H1 (cell line): ENCODE results near the gene ANXA2R. TPM values are rescaled to one million over a fixed set of nuclear protein-coding genes. Genes with fewer than 3 reads are reported as not detected.
A peak's percentile ranks its signal among the peaks of the same experiment; 100 is the strongest.

Experiments
- CTCF ChIA-PET: fragments of 300-600 bp; sonication (Branson Sonifier 250); formaldehyde crosslinking; loops from one replicate; lab custom pipeline; 2021; ENCODE audit not compliant: partially characterized antibody; lab: Charles Lee
- POLR2A ChIA-PET: fragments of 300-600 bp; sonication (Branson Sonifier 250); formaldehyde crosslinking; loops from one replicate; lab custom pipeline; 2021; ENCODE audit warnings: inconsistent platforms; ENCODE audit not compliant: partially characterized antibody; lab: Charles Lee
- DNase-seq, 2 experiments: peaks; one replicate each; pipeline versions ENCODE4 v3.0.0 to v3.0.0-alpha.2; 2010 to 2022; ENCODE audit warnings: low spot score in 2 of 2, low read depth in 1 of 2, mixed read lengths in 1 of 2
- FAIRE-seq: peaks from 2 replicates; lab custom pipeline; 2011; peaks lifted over from hg19 to GRCh38; lab: Jason Lieb, UNC
- H2AFZ ChIP-seq: 2 replicates; pipeline ENCODE4 v1.8.1; 2012; ENCODE audit warnings: low read length, inconsistent platforms
- H2AK5ac ChIP-seq: 2 replicates; pipeline ENCODE4 v1.6.1; 2013; ENCODE audit warnings: low read depth, low read length
- H2BK120ac ChIP-seq: replicated peaks from 2 replicates; pipeline ENCODE3; 2013; ENCODE audit warnings: low read depth, low read length, inconsistent platforms
- H2BK12ac ChIP-seq: 2 replicates; pipeline ENCODE4 v1.6.1; 2013; ENCODE audit warnings: low read depth, low read length
- H2BK15ac ChIP-seq: 2 replicates; pipeline ENCODE4 v1.6.1; 2013; ENCODE audit warnings: low read length
- H2BK20ac ChIP-seq: 2 replicates; pipeline ENCODE4 v1.6.1; 2013; ENCODE audit warnings: low read length
- H2BK5ac ChIP-seq: 2 replicates; pipeline ENCODE4 v1.6.1; 2013; ENCODE audit warnings: low read depth, low read length
- H3K14ac ChIP-seq: 2 replicates; pipeline ENCODE4 v1.6.1; 2013; ENCODE audit warnings: inconsistent platforms; ENCODE audit not compliant: insufficient read length
- H3K18ac ChIP-seq: 2 replicates; pipeline ENCODE4 v1.6.1; 2013; ENCODE audit warnings: low read length; ENCODE audit errors: extremely low read depth
- H3K23ac ChIP-seq: 2 replicates; pipeline ENCODE4 v1.6.1; 2013; ENCODE audit warnings: inconsistent platforms; ENCODE audit not compliant: insufficient read length
- H3K23me2 ChIP-seq: 2 replicates; pipeline ENCODE4 v1.6.1; 2013; ENCODE audit warnings: low read depth, low read length
- H3K27ac ChIP-seq: 2 replicates; pipeline ENCODE4 v1.6.1; 2011; ENCODE audit warnings: low read depth, low read length, inconsistent platforms
- H3K27me3 ChIP-seq, 4 experiments: replicated peaks in 1 of 4; 1 replicate in 1 of 4; 2 replicates in 3 of 4; pipeline versions ENCODE4 v1.6.1 to v1.8.1; 2011 to 2013; ENCODE audit warnings: low read length in 3 of 4, mild to moderate bottlenecking in 3 of 4, inconsistent platforms in 2 of 4, mixed read lengths in 2 of 4, moderate library complexity in 1 of 4; ENCODE audit not compliant: control insufficient read depth in 3 of 4, insufficient read depth in 3 of 4; ENCODE audit errors: extremely low read depth in 1 of 4
- H3K36me3 ChIP-seq, 4 experiments: 2 replicates each; pipeline versions ENCODE4 v1.6.1 to v1.8.1; 2011 to 2013; ENCODE audit warnings: mild to moderate bottlenecking in 4 of 4, low read length in 3 of 4, moderate library complexity in 2 of 4, control low read depth in 1 of 4, inconsistent platforms in 1 of 4; ENCODE audit not compliant: insufficient read depth in 4 of 4, control insufficient read depth in 2 of 4
- H3K4ac ChIP-seq: replicated peaks from 2 replicates; pipeline ENCODE3; 2013; ENCODE audit warnings: low read length, low read depth, mixed read lengths, inconsistent platforms; ENCODE audit not compliant: insufficient read length
- H3K4me1 ChIP-seq, 4 experiments: replicated peaks in 1 of 4; 1 replicate in 1 of 4; 2 replicates in 3 of 4; pipeline versions ENCODE4 v1.6.1 to v1.8.1; 2011 to 2013; ENCODE audit warnings: low read length in 3 of 4, inconsistent platforms in 2 of 4, mixed read lengths in 1 of 4; ENCODE audit not compliant: insufficient read depth in 4 of 4, control insufficient read depth in 3 of 4
- H3K4me2 ChIP-seq, 2 experiments: 2 replicates each; pipeline versions ENCODE4 v1.6.1 to v1.8.1; 2011 to 2013; ENCODE audit warnings: low read depth in 2 of 2, low read length in 2 of 2, control low read depth in 1 of 2, inconsistent platforms in 1 of 2, mild to moderate bottlenecking in 1 of 2; ENCODE audit not compliant: insufficient read depth in 1 of 2
- H3K4me3 ChIP-seq, 4 experiments: fragments of 200-600, 300-600 bp in 1 of 4; sonication (generic), shearing (Covaris generic), sonication (Bioruptor Twin) in 1 of 4; 2 replicates each; pipeline versions ENCODE4 v1.5.1 to v1.8.1; 2011 to 2016; ENCODE audit warnings: low read length in 4 of 4, low read depth in 3 of 4, control low read depth in 2 of 4, inconsistent platforms in 2 of 4, mild to moderate bottlenecking in 2 of 4, mixed read lengths in 1 of 4, moderate library complexity in 1 of 4; ENCODE audit not compliant: insufficient read depth in 2 of 4; ENCODE audit errors: extremely low read depth in 1 of 4
- H3K56ac ChIP-seq: replicated peaks from 2 replicates; pipeline ENCODE3; 2013; ENCODE audit warnings: low read depth, mild to moderate bottlenecking, mixed read lengths, low read length, inconsistent platforms; ENCODE audit not compliant: insufficient read length
- H3K79me1 ChIP-seq: 2 replicates; pipeline ENCODE4 v1.6.1; 2013; ENCODE audit warnings: low read depth, low read length, control low read depth
- H3K79me2 ChIP-seq, 2 experiments: 2 replicates each; pipeline versions ENCODE4 v1.6.1 to v1.8.1; 2012 to 2013; ENCODE audit warnings: low read length in 2 of 2, mild to moderate bottlenecking in 2 of 2, inconsistent platforms in 1 of 2; ENCODE audit not compliant: insufficient read depth in 2 of 2, control insufficient read depth in 1 of 2
- H3K9ac ChIP-seq, 4 experiments: replicated peaks in 1 of 4; 1 replicate in 1 of 4; 2 replicates in 3 of 4; pipeline versions ENCODE4 v1.6.1 to v1.8.1; 2011 to 2013; ENCODE audit warnings: low read depth in 3 of 4, low read length in 3 of 4, control low read depth in 2 of 4, mild to moderate bottlenecking in 2 of 4, moderate library complexity in 2 of 4, inconsistent platforms in 1 of 4; ENCODE audit errors: extremely low read depth in 1 of 4
- H3K9me3 ChIP-seq, 2 experiments: 2 replicates each; pipeline versions ENCODE4 v1.6.1 to v1.8.1; 2012 to 2013; ENCODE audit warnings: mild to moderate bottlenecking in 2 of 2, moderate library complexity in 2 of 2, control low read depth in 1 of 2, inconsistent platforms in 1 of 2, low read depth in 1 of 2, low read length in 1 of 2, mixed read lengths in 1 of 2; ENCODE audit not compliant: insufficient read depth in 2 of 2
- H4K20me1 ChIP-seq, 2 experiments: replicated peaks in 1 of 2; 2 replicates each; pipeline versions ENCODE3 to v1.8.1; 2011 to 2013; ENCODE audit warnings: inconsistent platforms in 2 of 2, low read length in 2 of 2, mild to moderate bottlenecking in 1 of 2; ENCODE audit not compliant: insufficient read depth in 2 of 2, control insufficient read depth in 1 of 2
- H4K5ac ChIP-seq: 2 replicates; pipeline ENCODE4 v1.6.1; 2013; ENCODE audit warnings: low read length, low read depth, mixed read lengths, inconsistent platforms; ENCODE audit not compliant: insufficient read length
- H4K8ac ChIP-seq: 2 replicates; pipeline ENCODE4 v1.8.0; 2013; ENCODE audit warnings: mild to moderate bottlenecking, moderate library complexity, low read length, inconsistent platforms; ENCODE audit not compliant: insufficient read depth; ENCODE audit errors: extremely low read depth
- H4K91ac ChIP-seq: replicated peaks from 2 replicates; pipeline ENCODE3; 2013; ENCODE audit warnings: low read length, mixed read lengths, inconsistent platforms; ENCODE audit not compliant: insufficient read length
- CTCF ChIP-seq, 3 experiments: IDR thresholded peaks; 1 replicate in 2 of 3; 2 replicates in 1 of 3; pipeline versions ENCODE4 v1.5.1 to v1.6.1; 2011; ENCODE audit warnings: low read length in 3 of 3, mild to moderate bottlenecking in 3 of 3, inconsistent platforms in 2 of 3, low read depth in 1 of 3, moderate library complexity in 1 of 3; ENCODE audit not compliant: insufficient read depth in 1 of 3; ENCODE audit errors: control extremely low read depth in 1 of 3
- NANOG ChIP-seq: IDR thresholded peaks from 2 replicates; pipeline ENCODE4 v1.6.1; 2011; ENCODE audit warnings: low read length, low read depth, mild to moderate bottlenecking, inconsistent platforms; ENCODE audit not compliant: insufficient read depth, poor library complexity, severe bottlenecking
- RAD21 ChIP-seq, 2 experiments: IDR thresholded peaks in 1 of 2; conservative IDR thresholded peaks in 1 of 2; 2 replicates each; pipeline ENCODE4 v1.6.1; 2011; ENCODE audit warnings: low read depth in 2 of 2, low read length in 2 of 2, improper control_type of control experiment in 1 of 2, inconsistent platforms in 1 of 2, mild to moderate bottlenecking in 1 of 2, moderate library complexity in 1 of 2
- YY1 ChIP-seq: IDR thresholded peaks from 2 replicates; pipeline ENCODE4 v1.6.1; 2011; ENCODE audit warnings: low read depth, mild to moderate bottlenecking, low read length
- WGBS, 2 experiments: shearing (Covaris generic) in 1 of 2; methylation state at CpG; one replicate each; pipeline versions ENCODE4 v1.1.6 to v1.1.7; 2013 to 2015; ENCODE audit warnings: low lambda C conversion rate in 2 of 2, mixed read lengths in 2 of 2, inconsistent platforms in 1 of 2, low coverage in 1 of 2, missing lambda C conversion rate in 1 of 2; ENCODE audit not compliant: insufficient replicate concordance in 2 of 2, insufficient coverage in 1 of 2, insufficient read length in 1 of 2; ENCODE audit errors: extremely low coverage in 1 of 2, missing lambda C conversion rate in 1 of 2; 5-methylcytosine and 5-hydroxymethylcytosine counted together
- polyA plus RNA-seq, 7 experiments: library from polyadenylated mRNA; depleted of rRNA in 3 of 7; stranded (reverse) in 5 of 7; unstranded in 2 of 7; fragments of >200 nt in 5 of 7; fragments of 200-250 nt in 2 of 7; gene quantifications; 1 replicate in 5 of 7; 2 replicates in 1 of 7; 4 replicates in 1 of 7; pipeline versions ENCODE4 v1.2.1 to v1.2.3, GENCODE V29; 2011 to 2013; ENCODE audit warnings: missing spikeins in 2 of 7, mixed read lengths in 2 of 7
- total RNA-seq: library from RNA; stranded (reverse); fragmentation: NEBNext Ultra II Directional; extraction: Animal tissue kit (Norgen Biotek cat#: 25700); gene quantifications from 2 replicates; pipeline ENCODE4 v1.2.1, GENCODE V29; 2021

The ANXA2R gene
- total and polyA plus RNA-seq, 2 of the 8 experiments (the other 6 are each of a cell fraction or from before 2014, with no cell fraction given) = 0.08 to 0.17 TPM

- no peak for FAIRE-seq
- Histone ChIP-seq H3K23me2 (no peaks in the 10 kb centered on the region), H3K27me3 (no peaks in the 10 kb centered on the region), H2BK5ac (no peak overlapping the region), H3K36me3 (peaks cover 0 to 4% (median 0%) of the 10 kb centered on the region in 4 experiments; a peak in 2 of 8 replicates), H4K8ac (no peak overlapping the region), H2BK20ac (no peak overlapping the region), H3K4me1 (no peaks in the 10 kb centered on the region), H3K27ac (no peak overlapping the region), H3K4ac (no peak overlapping the region), H2AK5ac (no peak overlapping the region), H3K4me3 (no peak overlapping the region), H2AFZ (peak overlapping the region; percentile 85; the same call in 1 of the 2 replicates), H3K79me1 (peaks cover 2% of the 10 kb centered on the region; the same call in 1 of the 2 replicates), H3K23ac (no peak overlapping the region), H3K79me2 (no peaks in the 10 kb centered on the region), H4K5ac (no peak overlapping the region), H3K14ac (no peak overlapping the region), H2BK15ac (no peak overlapping the region), H3K4me2 (no peak overlapping the region), H4K20me1 (no peaks in the 10 kb centered on the region), H3K9me3 (no peaks in the 10 kb centered on the region), H3K18ac (no peak overlapping the region), H2BK120ac (no peak overlapping the region), H3K9ac (no peak overlapping the region), H2BK12ac (no peak overlapping the region), H3K56ac (no peak overlapping the region), H4K91ac (no peak overlapping the region)
- peak in 1 of 2 experiments; percentile 63 for DNase-seq
- ChIA-PET POLR2A (no interaction called here), CTCF (interaction anchor here (0.6 to 2.2 kb wide), 16 partner anchors 9 to 316 kb away, joined by 3 to 8 read pairs (median 4); partner anchors contain the start of gene ZNF131)
- WGBS, 2 experiments = 81 to 100% methylated on average over 1 to 12 of the region's 12 CpGs
- TF ChIP-seq RAD21 (IDR thresholded peaks at IDR 0.05 in 1 of 2, conservative IDR thresholded peaks at IDR 0.05 in 1 of 2; ENCODE audit: low read depth in 2 of 2, low read length in 2 of 2) = peak; percentile 68 to 73
- no peak for TF ChIP-seq NANOG
- peak; percentile 76 for TF ChIP-seq YY1
- TF ChIP-seq CTCF (IDR thresholded peaks at IDR 0.05; ENCODE audit: control extremely low read depth in 1 of 3, insufficient read depth in 1 of 3, low read depth in 1 of 3, low read length in 3 of 3) = peak; percentile 22 to 73 (median 63)
These were observed 33.8 kb upstream of the ANXA2R start for GRCh38 chr5:43073597-43074546.
